SKM-1 treated with dmso at 0.1 percent for 144 hours (cell line): ENCODE data around the gene PTPRN.

Experiments used
- DNase-seq: peaks from one replicate; lab custom pipeline; 2025; ENCODE audit not compliant: unreplicated experiment; lab: John Stamatoyannopoulos, UW

PTPRN gene

GRCh38 chr2:219308142-219309101 is 779 bp downstream of the PTPRN start:
- no peak for DNase-seq

- no peak for DNase-seq
These were observed 3.2 kb downstream of the PTPRN start for GRCh38 chr2:219306047-219306446.

GRCh38 chr2:219304223-219304622 is 5.0 kb downstream of the PTPRN start:
- DNase-seq = no peak

- no peak for DNase-seq
These were observed 6.7 kb downstream of the PTPRN start for GRCh38 chr2:219302412-219302968.

- DNase-seq = no peak
These were observed 9.2 kb downstream of the PTPRN start for GRCh38 chr2:219300022-219300421.

GRCh38 chr2:219299372-219299760 is 9.8 kb downstream of the PTPRN start:
- no peak for DNase-seq

- DNase-seq = peak; percentile 62
These were observed 10.3 kb downstream of the PTPRN start for GRCh38 chr2:219298759-219299371.

GRCh38 chr2:219297766-219298456 is 11.3 kb downstream of the PTPRN start:
- no peak for DNase-seq

GRCh38 chr2:219296631-219297391 is 12.4 kb downstream of the PTPRN start:
- no peak for DNase-seq

- no peak for DNase-seq
These were observed 13.1 kb downstream of the PTPRN start for GRCh38 chr2:219296142-219296541.

GRCh38 chr2:219294356-219295351 is 14.5 kb downstream of the PTPRN start:
- DNase-seq = peak; percentile 69

GRCh38 chr2:219293736-219294231 is 15.4 kb downstream of the PTPRN start:
- DNase-seq = no peak

GRCh38 chr2:219292616-219293015 is 16.6 kb downstream of the PTPRN start:
- no peak for DNase-seq

- no peak for DNase-seq
These were observed 17.2 kb downstream of the PTPRN start for GRCh38 chr2:219291910-219292490.

- DNase-seq = no peak
These were observed 17.8 kb downstream of the PTPRN start for GRCh38 chr2:219291394-219291793.

- no peak for DNase-seq
These were observed 18.6 kb downstream of the PTPRN start for GRCh38 chr2:219290381-219291171.

GRCh38 chr2:219289537-219290361 is 19.5 kb downstream of the PTPRN start:
- no peak for DNase-seq
